Measurements from ENCODE around the gene HSFX4.
"Not testable (repeated sequence)": the region's sequence is repeated elsewhere in the genome, so short reads cannot be mapped to it uniquely, and the experiment has no call there.

HSFX4 gene

DNA sequence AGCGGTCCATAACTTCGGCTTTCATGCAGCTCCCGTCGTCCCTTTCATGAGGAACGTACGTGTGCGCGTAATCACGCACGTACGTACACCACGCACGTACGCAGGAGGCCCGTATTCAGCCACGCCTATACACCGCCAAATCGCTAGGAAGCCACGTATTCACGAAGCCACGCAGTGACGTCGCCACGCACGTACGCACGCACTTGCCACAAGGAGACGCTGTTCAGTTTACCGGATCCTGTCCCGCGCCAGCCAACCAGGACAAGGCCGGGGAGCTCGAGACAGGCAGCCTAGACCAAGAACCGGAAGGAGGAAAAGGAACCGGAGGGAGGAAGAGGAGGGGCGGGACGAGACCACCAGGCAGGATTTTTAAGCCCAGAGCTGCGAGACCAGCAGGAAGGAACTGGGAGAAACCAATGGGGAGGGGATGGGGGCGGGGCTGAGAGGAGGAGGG is 9.1 kb downstream of the HSFX4 start, which contains the start of gene EOLA2:
Gene EOLA2, minus strand, starts transcription at position 65 of the 454 bp plus-strand sequence. CDS start 4,617 bp downstream, outside the sequence.
- DNase-seq: peak; percentile 92

DNA sequence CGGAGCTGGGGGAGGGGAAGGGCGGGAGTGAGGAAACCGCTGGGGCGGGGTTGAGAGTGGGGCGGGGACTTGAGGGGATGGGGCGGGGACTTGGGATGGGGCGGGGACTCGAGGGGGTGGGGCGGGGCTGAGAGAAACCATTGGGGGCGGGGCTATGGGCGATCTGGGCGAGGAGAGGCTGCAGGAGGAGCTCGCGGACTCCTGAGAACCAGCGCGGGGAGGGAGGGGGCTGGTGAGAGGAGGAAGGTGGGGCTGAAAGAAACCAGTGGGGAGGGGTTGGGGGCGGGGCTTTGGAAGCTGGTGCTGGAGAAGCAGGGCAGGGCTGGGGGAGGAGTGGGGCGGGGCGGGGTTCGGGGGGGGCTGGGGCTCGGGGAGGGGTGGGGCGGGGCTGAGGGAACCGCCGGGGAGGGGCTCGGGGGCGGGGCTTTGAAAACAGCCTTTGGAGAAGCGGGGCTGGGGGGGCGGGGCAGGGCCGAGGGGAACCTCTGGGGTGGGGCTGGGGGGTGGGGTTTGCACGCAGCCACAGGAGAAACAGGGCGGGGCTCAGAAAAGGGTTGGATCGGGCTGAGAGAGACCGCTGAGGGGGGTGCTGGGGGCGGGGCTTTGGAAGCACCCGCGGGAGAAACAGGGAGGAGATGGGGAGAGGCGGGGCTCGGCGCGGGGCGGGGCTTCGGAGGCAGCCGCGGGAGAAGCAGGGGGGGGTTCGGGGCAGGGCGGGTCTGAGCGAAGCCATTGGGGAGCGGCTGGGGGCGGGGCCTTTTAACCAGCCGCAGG is 9.7 kb downstream of the HSFX4 start:
- peak; percentile 42 for DNase-seq

DNA sequence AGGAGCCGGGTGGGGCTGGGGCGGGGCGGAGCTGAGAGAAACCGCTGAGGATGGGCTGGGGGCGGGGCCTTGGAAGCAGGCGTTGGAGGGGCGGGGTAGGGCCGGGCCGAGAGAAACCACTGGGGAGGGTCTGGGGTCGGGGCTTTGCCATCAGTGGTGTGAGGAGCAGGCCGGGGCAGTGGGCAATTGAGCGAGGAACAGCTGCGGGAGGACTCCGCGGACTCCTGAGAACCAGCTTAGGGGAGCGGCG is 10.2 kb downstream of the HSFX4 start:
- no peak for DNase-seq

GRCh38 chrX:149939905-149940673 is 10.7 kb downstream of the HSFX4 start:
- DNase-seq: peak; percentile 89

DNA sequence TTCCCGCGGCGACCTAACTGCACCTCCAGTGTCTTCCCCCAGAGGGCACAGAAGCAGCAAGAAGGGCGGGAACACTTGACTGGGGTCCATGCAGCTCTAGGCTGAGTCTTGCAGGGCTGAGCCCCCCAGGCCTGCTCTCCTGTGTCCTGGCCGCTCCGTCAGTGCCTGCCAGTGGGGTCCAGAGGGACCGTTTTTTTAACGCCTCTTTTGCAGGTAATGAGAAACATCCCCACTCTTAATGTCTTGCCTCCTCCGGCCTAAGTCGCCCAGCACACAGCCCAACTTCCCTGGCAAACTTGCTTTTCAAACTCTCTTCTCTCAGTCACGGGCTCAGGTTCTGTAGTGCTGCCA is 11.3 kb downstream of the HSFX4 start:
- not testable (repeated sequence) for DNase-seq

- DNase-seq: peak; percentile 2
These were observed 15.8 kb downstream of the HSFX4 start for GRCh38 chrX:149945087-149945670.

GRCh38 chrX:149945820-149946219 is 16.4 kb downstream of the HSFX4 start:
- not testable (repeated sequence) for DNase-seq

DNA sequence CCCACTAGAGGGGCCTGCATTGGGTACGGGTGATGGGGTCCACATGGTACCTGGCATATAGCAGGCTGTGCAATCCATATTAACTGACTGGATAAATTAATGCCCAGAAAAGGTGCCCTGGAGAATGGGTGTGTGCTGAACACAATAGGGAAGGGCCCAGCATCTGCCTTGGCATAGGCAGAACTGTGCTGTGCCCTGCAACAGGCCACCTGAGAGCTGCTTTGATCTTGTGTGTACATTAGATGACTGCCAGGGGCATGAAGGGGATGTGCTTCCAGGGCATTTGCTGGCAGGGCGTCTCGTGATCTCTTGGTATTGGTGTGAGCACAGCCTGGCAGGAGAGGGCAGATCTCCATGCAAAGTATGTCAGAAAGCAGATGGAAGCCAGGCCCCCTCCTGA is 17.6 kb downstream of the HSFX4 start:
- DNase-seq: not testable (repeated sequence)

DNA sequence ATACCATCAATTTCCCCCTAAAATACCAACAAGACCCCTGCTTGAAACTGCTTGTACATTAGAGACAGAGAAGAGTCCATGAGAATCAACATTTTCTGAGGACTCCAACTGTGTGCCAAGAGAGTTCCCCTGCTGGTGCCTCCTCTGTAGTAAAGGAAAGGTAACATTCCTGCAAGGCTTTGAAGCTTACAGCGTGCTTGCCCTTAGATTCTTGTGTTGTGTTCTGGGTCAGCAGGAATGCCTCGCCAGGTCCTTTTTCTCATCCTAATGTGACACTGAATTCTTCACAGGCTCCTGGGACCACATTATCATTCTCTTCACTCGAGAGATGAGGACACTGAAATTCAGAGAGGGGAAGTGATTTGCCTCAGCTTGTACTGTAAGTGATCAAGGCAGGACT is 18.6 kb downstream of the HSFX4 start:
- no peak for DNase-seq

DNA sequence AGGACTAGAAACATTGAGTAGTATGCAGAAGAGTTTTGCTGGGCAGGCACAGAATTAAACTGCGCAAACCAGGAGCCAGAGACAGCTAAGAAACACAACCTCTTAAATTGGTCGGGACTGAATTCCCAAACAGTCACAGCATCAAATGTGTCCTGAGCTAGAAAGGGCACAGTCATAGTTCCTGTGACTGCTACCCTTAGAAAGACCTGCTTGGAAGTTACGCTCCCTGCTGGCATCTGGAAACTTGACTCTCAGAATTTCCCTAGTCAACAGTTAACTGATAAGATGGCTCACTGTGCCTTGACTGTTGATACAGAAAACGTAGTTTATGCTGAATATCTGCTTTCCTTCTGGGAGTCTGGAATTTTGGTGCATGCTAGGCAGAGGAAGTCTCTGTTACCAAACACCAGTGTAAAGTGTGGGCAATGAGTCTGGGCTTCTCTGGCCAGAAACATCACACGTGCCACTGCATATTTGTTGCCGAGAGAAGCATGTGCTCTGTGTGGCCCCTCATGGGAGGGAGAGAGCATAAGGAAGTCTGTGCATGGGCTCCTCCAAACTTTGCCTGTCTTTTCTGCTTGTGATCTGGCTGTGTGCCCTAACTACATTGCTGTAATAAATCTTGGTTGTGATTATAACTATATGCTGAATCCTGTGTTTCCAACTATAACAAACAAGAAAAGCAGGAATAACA is 20.5 kb downstream of the HSFX4 start:
- DNase-seq: no peak

GRCh38 chrX:149950681-149951080 is 21.3 kb downstream of the HSFX4 start:
- peak; percentile 12 for DNase-seq

GRCh38 chrX:149961572-149961971 is 32.2 kb downstream of the HSFX4 start:
- no peak for DNase-seq

GRCh38 chrX:149962010-149962409 is 32.6 kb downstream of the HSFX4 start:
- no peak for DNase-seq

DNA sequence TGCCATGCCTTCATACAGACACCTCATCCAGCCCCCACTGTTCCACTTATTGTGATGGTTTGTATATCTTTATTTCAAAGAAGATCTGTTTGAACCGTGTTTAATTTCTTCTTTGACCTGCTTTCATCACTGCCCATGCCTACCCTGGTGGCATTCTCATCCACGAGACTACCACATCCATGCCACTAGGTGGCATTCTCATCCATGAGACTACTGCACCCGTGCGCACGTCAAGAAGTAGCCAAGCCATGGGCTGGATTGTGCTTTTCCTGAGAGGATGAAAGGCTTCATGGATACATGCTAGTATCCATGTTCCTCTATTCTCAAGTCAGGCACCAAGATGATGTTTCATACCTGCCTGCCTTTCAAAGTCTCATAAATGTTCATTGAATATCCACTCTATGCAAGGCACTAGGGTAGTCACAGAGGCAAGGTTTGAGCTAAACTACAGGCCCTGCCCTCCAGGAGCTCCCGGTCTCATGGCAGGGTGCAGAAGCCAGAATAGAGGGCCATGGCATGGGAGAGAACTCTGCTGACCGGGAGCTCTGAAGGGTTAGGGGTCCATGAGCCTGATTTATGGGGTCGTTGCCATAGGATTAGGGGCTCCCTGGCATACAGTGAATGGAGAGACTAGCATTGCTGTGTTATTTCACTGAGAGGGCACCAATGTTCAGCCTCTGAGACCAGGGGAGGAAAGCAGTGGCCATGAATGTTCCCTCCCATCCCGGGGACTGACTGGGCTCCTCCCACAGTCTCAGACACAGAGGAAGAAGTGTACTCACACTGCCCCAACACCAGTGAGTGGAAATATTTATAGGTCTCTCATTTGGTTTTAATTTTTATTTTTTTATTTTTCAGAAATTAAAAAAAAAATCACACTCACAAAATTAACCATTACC is 33.7 kb downstream of the HSFX4 start:
- peak; percentile 44 for DNase-seq

DNA sequence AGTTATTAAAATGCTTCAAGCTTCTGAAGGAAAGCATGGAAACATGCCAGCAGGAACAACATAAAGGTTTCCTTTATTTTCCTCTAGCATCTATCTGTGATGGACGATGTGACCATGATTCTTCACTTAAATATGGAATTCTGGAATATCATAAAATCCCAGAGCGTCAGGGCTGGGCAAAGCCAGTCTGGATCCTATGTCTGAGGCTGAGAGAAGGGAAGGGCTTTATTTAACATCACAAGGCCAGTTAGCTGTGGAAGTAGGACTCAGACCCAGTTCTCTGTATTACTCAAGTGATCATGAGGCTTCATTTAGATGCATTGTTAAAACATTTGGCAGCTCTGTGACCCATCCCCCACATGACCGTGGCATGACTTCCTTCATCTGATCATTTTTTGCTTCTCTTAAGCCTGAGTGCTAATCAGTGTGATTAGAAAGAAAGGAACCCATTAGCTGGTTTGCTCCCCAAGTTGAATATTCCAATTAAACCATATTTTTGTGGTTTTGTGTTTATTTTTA is 49.8 kb downstream of the HSFX4 start:
- DNase-seq: no peak

Measured in retina (tissue), 1 donor.